ENCODE results near the gene ERICH4. TPM values are rescaled to one million over a fixed set of nuclear protein-coding genes. Genes with fewer than 3 reads are reported as not detected.

The ERICH4 gene
- polyA plus RNA-seq, 2 of the 4 experiments (the other 2 are of a cell fraction): 0.26 TPM; not detected in 1

- H3K4me1 ChIP-seq: no peaks in the 10 kb centered on the region
- H3K4me3 ChIP-seq: no peak overlapping the region
- CTCF ChIA-PET: interaction anchor here (0.5 to 8.1 kb wide), 17 partner anchors 8 to 1136 kb away, joined by 3 to 57 read pairs (median 4); partner anchors contain the start of genes DMAC2 and ERICH4
- 91% methylated on average over 1 of the region's 1 CpG for WGBS (ENCODE audit: missing lambda C conversion rate)
- no peaks in the 10 kb centered on the region for H3K9me3 ChIP-seq
- no peak for FAIRE-seq
- no peak; a peak in 1 of 6 replicates for ATAC-seq
- no peak for DNase-seq (ENCODE audit: low read depth in 1 of 2, low spot score in 1 of 2)
- TF ChIP-seq ATOH8 (CRISPR knock-in tag; IDR thresholded peaks at IDR 0.05; ENCODE audit: low read depth): no peak
- no peak for TF ChIP-seq BHLHE40 (IDR thresholded peaks at IDR 0.05; ENCODE audit: low read depth, low read length)
- TF ChIP-seq NR3C1 (IDR thresholded peaks at IDR 0.05): no peak
- TF ChIP-seq KDM5A (IDR thresholded peaks at IDR 0.05): no peak
- no peak for TF ChIP-seq POLR2AphosphoS2 (conservative IDR thresholded peaks at IDR 0.05; ENCODE audit: low read length)
- no peak for TF ChIP-seq MAZ (IDR thresholded peaks at IDR 0.05; ENCODE audit: borderline replicate concordance, low read depth, low read length)
- TF ChIP-seq TFCP2L1 (CRISPR knock-in tag; IDR thresholded peaks at IDR 0.05): no peak
- TF ChIP-seq GATA3 (IDR thresholded peaks at IDR 0.05; ENCODE audit: borderline replicate concordance): no peak
- TF ChIP-seq ZC3H11A (IDR thresholded peaks at IDR 0.05): no peak
- TF ChIP-seq EP300 (IDR thresholded peaks at IDR 0.05): no peak
- no peak overlapping the region for H3K4me2 ChIP-seq
- POLR2A ChIA-PET: interaction anchor here (2.3 kb wide), 1 partner anchor 11 kb away, joined by 19 read pairs; no protein-coding TSS in a partner anchor
- H3K27ac ChIP-seq: no peak overlapping the region
Observed at GRCh38 chr19:41428481-41428859, 14.5 kb upstream of the ERICH4 start.

DNA sequence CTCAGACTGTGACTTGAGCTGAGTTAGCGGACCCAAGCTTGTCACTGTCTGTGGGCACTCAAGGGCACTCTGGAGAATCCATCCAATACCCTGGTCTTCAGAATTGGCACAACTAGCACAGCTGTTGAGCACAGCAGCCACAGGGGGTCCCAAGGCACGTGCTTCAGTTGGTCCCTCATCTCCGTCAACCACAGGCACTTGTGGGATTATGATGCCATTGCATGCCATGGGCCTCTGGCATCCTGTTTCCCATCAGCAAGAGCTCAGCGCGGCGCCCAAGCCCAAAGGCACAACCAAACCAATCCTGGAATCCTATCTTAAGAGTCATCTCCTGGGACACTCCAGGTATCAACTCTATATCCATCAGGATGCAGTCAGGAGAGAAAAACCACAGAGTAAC lies 12.0 kb upstream of the ERICH4 start:
- no peak for DNase-seq (ENCODE audit: low read depth in 1 of 2, low spot score in 1 of 2)
- no peak for TF ChIP-seq POLR2A (IDR thresholded peaks at IDR 0.05; ENCODE audit: low read length)
- no peak for TF ChIP-seq RCOR1 (IDR thresholded peaks at IDR 0.05; ENCODE audit: low read depth, low read length)
- TF ChIP-seq ZSCAN20 (CRISPR knock-in tag; IDR thresholded peaks at IDR 0.05): no peak
- Histone ChIP-seq H3K4me2 (no peak overlapping the region), H3K4me3 (no peak overlapping the region), H3K9me3 (no peaks in the 10 kb centered on the region), H3K4me1 (no peaks in the 10 kb centered on the region), H3K27ac (no peak overlapping the region)
- ChIA-PET CTCF (interaction anchor here (0.5 to 8.1 kb wide), 17 partner anchors 8 to 902 kb away, joined by 3 to 57 read pairs (median 7); partner anchors contain the start of gene DMAC2), POLR2A (interaction anchor here (1.3 to 1.9 kb wide), 3 partner anchors 9 to 67 kb away, joined by 4 to 13 read pairs (median 6); partner anchors contain the start of genes B9D2 and DMAC2)
- FAIRE-seq: peak; percentile 77
- ATAC-seq: no peak
- WGBS (ENCODE audit: missing lambda C conversion rate): 96% methylated on average over 6 of the region's 6 CpGs

- ATAC-seq: peak; percentile 32 to 42; a peak in 5 of 6 replicates
- CTCF ChIA-PET: interaction anchor here (0.9 to 8.1 kb wide), 17 partner anchors 8 to 305 kb away, joined by 3 to 57 read pairs (median 7); partner anchors contain the start of gene DMAC2
- 86% methylated on average over 23 of the region's 23 CpGs for WGBS (ENCODE audit: missing lambda C conversion rate)
- no peaks in the 10 kb centered on the region for H3K9me3 ChIP-seq
- peak; percentile 56 to 68 for TF ChIP-seq RAD21 (conservative IDR thresholded peaks at IDR 0.05 in 1 of 2, IDR thresholded peaks at IDR 0.05 in 1 of 2)
- peak; percentile 30; the same call in 2 of the 3 replicates for TF ChIP-seq SMC3 (IDR thresholded peaks at IDR 0.05)
- no peak for TF ChIP-seq MYC (IDR thresholded peaks at IDR 0.05; ENCODE audit: borderline replicate concordance, low read length)
- peak; percentile 56 for TF ChIP-seq CTCF (IDR thresholded peaks at IDR 0.05)
- H3K4me3 ChIP-seq: no peak overlapping the region
- no peak overlapping the region for H3K4me2 ChIP-seq
- H3K4me1 ChIP-seq: no peaks in the 10 kb centered on the region
- FAIRE-seq: peak; percentile 74
- POLR2A ChIA-PET: interaction anchor here (0.6 to 1.9 kb wide), 4 partner anchors 8 to 741 kb away, joined by 4 to 13 read pairs (median 6); partner anchors contain the start of genes B9D2, DMAC2 and NUMBL
- no peak overlapping the region for H3K27ac ChIP-seq
- DNase-seq (ENCODE audit: low read depth in 1 of 2, low spot score in 1 of 2): peak in 1 of 2 experiments; percentile 58
Observed at GRCh38 chr19:41431426-41432386, 11.2 kb upstream of the ERICH4 start.
